ENCODE data around the gene KDM4C. TPM values are rescaled to one million over a fixed set of nuclear protein-coding genes. Genes with fewer than 3 reads are reported as not detected.

KDM4C gene
- total RNA-seq, 1 experiment from 2014 or later, result 16.2 TPM

GRCh38 chr9:6811436-6811835, 53.7 kb downstream of the KDM4C start:
- H3K27ac Mint-ChIP-seq (ENCODE audit: unreplicated experiment), result no peak overlapping the region
- no peaks in the 10 kb centered on the region for H3K36me3 Mint-ChIP-seq (ENCODE audit: insufficient read depth, unreplicated experiment)
- intact Hi-C loops (cut with micrococcal nuclease; ENCODE audit: unreplicated experiment), result no loop called here
- no peaks in the 10 kb centered on the region for H3K27me3 Mint-ChIP-seq (ENCODE audit: unreplicated experiment)
- no peak for TF ChIP-seq CTCF (IDR thresholded peaks at IDR 0.05; ENCODE audit: unreplicated experiment)
- H3K4me1 Mint-ChIP-seq (ENCODE audit: low read depth, unreplicated experiment), result no peaks in the 10 kb centered on the region
- H3K4me3 Mint-ChIP-seq (ENCODE audit: low read depth, unreplicated experiment), result no peak overlapping the region
- H3K9me3 Mint-ChIP-seq (ENCODE audit: low read depth, unreplicated experiment), result no peaks in the 10 kb centered on the region
- no peak for DNase-seq
- no TSS peak for BruUV-seq (replicated peaks)
- CTCF ChIA-PET, result no interaction called here

GRCh38 chr9:6816581-6816980, 58.8 kb downstream of the KDM4C start:
- Mint-ChIP-seq H3K4me1 (ENCODE audit: low read depth, unreplicated experiment) (no peaks in the 10 kb centered on the region), H3K9me3 (ENCODE audit: low read depth, unreplicated experiment) (no peaks in the 10 kb centered on the region), H3K36me3 (ENCODE audit: insufficient read depth, unreplicated experiment) (no peaks in the 10 kb centered on the region), H3K27me3 (ENCODE audit: unreplicated experiment) (no peaks in the 10 kb centered on the region), H3K4me3 (ENCODE audit: low read depth, unreplicated experiment) (no peak overlapping the region), H3K27ac (ENCODE audit: unreplicated experiment) (no peak overlapping the region)
- no TSS peak for BruUV-seq (replicated peaks)
- intact Hi-C loops (cut with micrococcal nuclease; ENCODE audit: unreplicated experiment), result no loop called here
- CTCF ChIA-PET, result no interaction called here
- no peak for DNase-seq
- no peak for TF ChIP-seq CTCF (IDR thresholded peaks at IDR 0.05; ENCODE audit: unreplicated experiment)

- no peak overlapping the region for H3K27ac Mint-ChIP-seq (ENCODE audit: unreplicated experiment)
- intact Hi-C loops (cut with micrococcal nuclease; ENCODE audit: unreplicated experiment), result no loop called here
- BruUV-seq (replicated peaks), result no TSS peak
- DNase-seq, result no peak
- no peaks in the 10 kb centered on the region for H3K4me1 Mint-ChIP-seq (ENCODE audit: low read depth, unreplicated experiment)
- H3K9me3 Mint-ChIP-seq (ENCODE audit: low read depth, unreplicated experiment), result no peaks in the 10 kb centered on the region
- no peak overlapping the region for H3K4me3 Mint-ChIP-seq (ENCODE audit: low read depth, unreplicated experiment)
- no peaks in the 10 kb centered on the region for H3K27me3 Mint-ChIP-seq (ENCODE audit: unreplicated experiment)
- no peak for TF ChIP-seq CTCF (IDR thresholded peaks at IDR 0.05; ENCODE audit: unreplicated experiment)
- H3K36me3 Mint-ChIP-seq (ENCODE audit: insufficient read depth, unreplicated experiment), result no peaks in the 10 kb centered on the region
- CTCF ChIA-PET, result no interaction called here
These were observed 60.6 kb downstream of the KDM4C start for GRCh38 chr9:6818292-6818922.

GRCh38 chr9:6819112-6819511, 61.3 kb downstream of the KDM4C start:
- no TSS peak for BruUV-seq (replicated peaks)

More at GRCh38 chr9:6819112-6819511, 61.3 kb downstream of the KDM4C start:
- intact Hi-C loops (cut with micrococcal nuclease; ENCODE audit: unreplicated experiment), result no loop called here
- Mint-ChIP-seq H3K27me3 (ENCODE audit: unreplicated experiment) (no peaks in the 10 kb centered on the region), H3K4me3 (ENCODE audit: low read depth, unreplicated experiment) (no peak overlapping the region), H3K9me3 (ENCODE audit: low read depth, unreplicated experiment) (no peaks in the 10 kb centered on the region), H3K27ac (ENCODE audit: unreplicated experiment) (no peak overlapping the region), H3K36me3 (ENCODE audit: insufficient read depth, unreplicated experiment) (no peaks in the 10 kb centered on the region), H3K4me1 (ENCODE audit: low read depth, unreplicated experiment) (no peaks in the 10 kb centered on the region)
- TF ChIP-seq CTCF (IDR thresholded peaks at IDR 0.05; ENCODE audit: unreplicated experiment), result no peak
- CTCF ChIA-PET, result no interaction called here
- no peak for DNase-seq
